H9 (cell line): ENCODE results near the gene VPS26B. TPM values are rescaled to one million over a fixed set of nuclear protein-coding genes. Genes with fewer than 3 reads are reported as not detected.

ENCODE experiments used
- DNase-seq: peaks from one replicate; pipeline ENCODE4 v3.0.0-alpha.2; 2017
- H2AFZ ChIP-seq: one replicate; pipeline ENCODE4 v1.6.1; 2013; ENCODE audit warnings: mild to moderate bottlenecking, low read length, control low read depth, moderate library complexity
- H2AK5ac ChIP-seq: 2 replicates; pipeline ENCODE4 v1.6.1; 2013; ENCODE audit warnings: low read length, control low read depth, mixed read lengths; ENCODE audit not compliant: insufficient read length
- H2BK120ac ChIP-seq: one replicate; pipeline ENCODE4 v1.6.1; 2013; ENCODE audit warnings: low read depth, mild to moderate bottlenecking, low read length, control low read depth, inconsistent platforms; ENCODE audit not compliant: poor library complexity, severe bottlenecking
- H2BK12ac ChIP-seq: 2 replicates; pipeline ENCODE4 v1.6.1; 2013; ENCODE audit warnings: low read length, control low read depth, mixed read lengths, low read depth; ENCODE audit not compliant: insufficient read length
- H2BK15ac ChIP-seq: 2 replicates; pipeline ENCODE4 v1.6.1; 2013; ENCODE audit warnings: low read depth, low read length, control low read depth
- H2BK20ac ChIP-seq: one replicate; pipeline ENCODE4 v1.6.1; 2013; ENCODE audit warnings: low read depth, mild to moderate bottlenecking, low read length, control low read depth, inconsistent platforms; ENCODE audit not compliant: poor library complexity, severe bottlenecking
- H2BK5ac ChIP-seq: 2 replicates; pipeline ENCODE4 v1.6.1; 2013; ENCODE audit warnings: low read length, control low read depth, mixed read lengths; ENCODE audit not compliant: insufficient read length
- H3K14ac ChIP-seq: 2 replicates; pipeline ENCODE4 v1.6.1; 2013; ENCODE audit warnings: low read length, control low read depth; ENCODE audit not compliant: insufficient read depth
- H3K18ac ChIP-seq: 2 replicates; pipeline ENCODE4 v1.6.1; 2013; ENCODE audit warnings: low read depth, mild to moderate bottlenecking, mixed read lengths, low read length, control low read depth; ENCODE audit not compliant: insufficient read length
- H3K23ac ChIP-seq: 2 replicates; pipeline ENCODE4 v1.6.1; 2013; ENCODE audit warnings: low read length, control low read depth, mixed read lengths, low read depth; ENCODE audit not compliant: insufficient read length
- H3K23me2 ChIP-seq: 2 replicates; pipeline ENCODE4 v1.6.1; 2013; ENCODE audit warnings: low read depth, mild to moderate bottlenecking, mixed read lengths, low read length, control low read depth; ENCODE audit not compliant: insufficient read length, poor library complexity, severe bottlenecking
- H3K27ac ChIP-seq: 2 replicates; pipeline ENCODE4 v1.5.1; 2013; ENCODE audit warnings: low read length, control low read depth, mixed read lengths, low read depth; ENCODE audit not compliant: insufficient read length
- H3K27me3 ChIP-seq: 2 replicates; pipeline ENCODE4 v1.6.1; 2013; ENCODE audit warnings: low read length, control low read depth, inconsistent platforms; ENCODE audit not compliant: insufficient read depth
- H3K4ac ChIP-seq: 2 replicates; pipeline ENCODE4 v1.6.1; 2013; ENCODE audit warnings: low read depth, mild to moderate bottlenecking, control low read depth, inconsistent platforms, low read length, moderate library complexity
- H3K4me1 ChIP-seq: 2 replicates; pipeline ENCODE4 v1.6.1; 2013; ENCODE audit warnings: low read length, control low read depth, inconsistent platforms; ENCODE audit not compliant: insufficient read depth
- H3K4me2 ChIP-seq: 2 replicates; pipeline ENCODE4 v1.6.1; 2013; ENCODE audit warnings: low read length, control low read depth, mixed read lengths; ENCODE audit not compliant: insufficient read length, insufficient read depth
- H3K56ac ChIP-seq: 2 replicates; pipeline ENCODE4 v1.6.1; 2013; ENCODE audit warnings: low read depth, mild to moderate bottlenecking, mixed read lengths, low read length, control low read depth; ENCODE audit not compliant: insufficient read length
- H3K79me1 ChIP-seq: 2 replicates; pipeline ENCODE4 v1.6.1; 2013; ENCODE audit warnings: low read depth, mild to moderate bottlenecking, moderate library complexity, low read length, control low read depth, inconsistent platforms; ENCODE audit not compliant: insufficient read depth, poor library complexity, severe bottlenecking
- H3K79me2 ChIP-seq: 2 replicates; pipeline ENCODE4 v1.6.1; 2013; ENCODE audit warnings: low read length, control low read depth, inconsistent platforms; ENCODE audit not compliant: insufficient read depth
- H3K9ac ChIP-seq: 2 replicates; pipeline ENCODE4 v1.6.1; 2013; ENCODE audit warnings: low read length, control low read depth, mixed read lengths; ENCODE audit not compliant: insufficient read length; ENCODE audit errors: extremely low read depth
- H3K9me3 ChIP-seq: one replicate; pipeline ENCODE4 v1.6.1; 2013; ENCODE audit warnings: low read depth, low read length, inconsistent platforms; ENCODE audit not compliant: control insufficient read depth
- H3T11ph ChIP-seq: one replicate; pipeline ENCODE4 v1.6.1; 2013; ENCODE audit warnings: mild to moderate bottlenecking, low read length, control low read depth, inconsistent platforms
- H4K20me1 ChIP-seq: one replicate; pipeline ENCODE4 v1.6.1; 2013; ENCODE audit not compliant: control insufficient read depth, insufficient read length, insufficient read depth
- H4K5ac ChIP-seq: 2 replicates; pipeline ENCODE4 v1.6.1; 2013; ENCODE audit warnings: low read depth, mild to moderate bottlenecking, mixed read lengths, low read length, control low read depth; ENCODE audit not compliant: insufficient read length
- H4K8ac ChIP-seq: replicated peaks from 2 replicates; pipeline ENCODE4 v1.6.1; 2013; ENCODE audit warnings: low read length, control low read depth, mixed read lengths, low read depth; ENCODE audit not compliant: insufficient read length
- H4K91ac ChIP-seq: 2 replicates; pipeline ENCODE4 v1.6.1; 2013; ENCODE audit warnings: low read depth, mild to moderate bottlenecking, moderate library complexity, mixed read lengths, low read length, control low read depth; ENCODE audit not compliant: insufficient read length
- H3K27ac Mint-ChIP-seq, 3 experiments: 2 replicates in 2 of 3; 3 replicates in 1 of 3; pipeline ENCODE4 v1.8.0; 2020 to 2021; ENCODE audit warnings: mixed read lengths in 3 of 3, mild to moderate bottlenecking in 1 of 3, moderate library complexity in 1 of 3
- H3K27me3 Mint-ChIP-seq: 2 replicates; pipeline ENCODE4 v1.8.0; 2021; ENCODE audit warnings: low read depth, mild to moderate bottlenecking, moderate library complexity, mixed read lengths
- H3K36me3 Mint-ChIP-seq, 3 experiments: 2 replicates in 2 of 3; 3 replicates in 1 of 3; pipeline ENCODE4 v1.8.0; 2020 to 2021; ENCODE audit warnings: low read depth in 3 of 3, mixed read lengths in 3 of 3; ENCODE audit not compliant: insufficient read depth in 1 of 3
- H3K4me1 Mint-ChIP-seq, 2 experiments: 2 replicates each; pipeline ENCODE4 v1.8.0; 2020; ENCODE audit warnings: mixed read lengths in 2 of 2
- H3K4me3 Mint-ChIP-seq, 2 experiments: 2 replicates in 1 of 2; 3 replicates in 1 of 2; pipeline ENCODE4 v1.8.0; 2020 to 2021; ENCODE audit warnings: mild to moderate bottlenecking in 2 of 2, mixed read lengths in 2 of 2, moderate library complexity in 1 of 2
- H3K9me3 Mint-ChIP-seq, 2 experiments: 2 replicates in 1 of 2; 3 replicates in 1 of 2; pipeline ENCODE4 v1.8.0; 2020; ENCODE audit warnings: mild to moderate bottlenecking in 2 of 2, mixed read lengths in 2 of 2, moderate library complexity in 1 of 2
- CTCF ChIP-seq: fragments of 200-600 bp; sonication (generic); conservative IDR thresholded peaks from 3 replicates; pipeline ENCODE4 v1.8.0; 2021; ENCODE audit warnings: antibody characterized with exemption, mild to moderate bottlenecking
- WGBS: extraction: QIAGEN DNeasy Blood & Tissue Kit; methylation state at CpG from one replicate; pipeline ENCODE4 v1.1.7; 2013; ENCODE audit warnings: missing lambda C conversion rate, low lambda C conversion rate, mixed read lengths; ENCODE audit not compliant: insufficient read length; ENCODE audit errors: extremely low coverage; 5-methylcytosine and 5-hydroxymethylcytosine counted together
- total RNA-seq: library from RNA; stranded (reverse); gene quantifications from 2 replicates; pipeline ENCODE4 v1.2.1, GENCODE V29; 2021

VPS26B gene
- total RNA-seq, 1 experiment from 2014 or later = 27.5 TPM

GRCh38 chr11:134240592-134240991 lies 16.1 kb downstream of the VPS26B start:
- Histone ChIP-seq H2BK20ac (no peak overlapping the region), H4K91ac (no peak overlapping the region), H3K9ac (no peak overlapping the region), H3K18ac (no peak overlapping the region), H2BK120ac (no peak overlapping the region), H2AK5ac (no peak overlapping the region), H3K4me2 (no peak overlapping the region), H3K79me1 (no peaks in the 10 kb centered on the region), H4K20me1 (no peaks in the 10 kb centered on the region), H3K9me3 (no peaks in the 10 kb centered on the region), H3K23ac (no peak overlapping the region), H3K79me2 (no peaks in the 10 kb centered on the region), H3K14ac (no peak overlapping the region), H2BK5ac (no peak overlapping the region), H2AFZ (no peak overlapping the region), H2BK12ac (no peak overlapping the region), H3T11ph (no peak overlapping the region), H3K23me2 (no peaks in the 10 kb centered on the region), H3K27ac (no peak overlapping the region), H3K4ac (no peak overlapping the region), H4K5ac (no peak overlapping the region), H3K27me3 (no peaks in the 10 kb centered on the region), H2BK15ac (no peak overlapping the region), H3K56ac (no peak overlapping the region), H3K4me1 (no peaks in the 10 kb centered on the region), H4K8ac (no peak overlapping the region)
- H3K9me3 Mint-ChIP-seq = no peaks in the 10 kb centered on the region
- peaks cover 2 to 8% of the 10 kb centered on the region in 2 experiments; a peak in 3 of 4 replicates for H3K4me1 Mint-ChIP-seq
- H3K36me3 Mint-ChIP-seq = peaks cover 8 to 41% (median 17%) of the 10 kb centered on the region in 3 experiments; a peak in 6 of 7 replicates
- H3K4me3 Mint-ChIP-seq = no peak overlapping the region
- no peak for DNase-seq
- WGBS = no CpG with 5 or more reads among the region's 6 CpGs
- H3K27me3 Mint-ChIP-seq = no peaks in the 10 kb centered on the region
- no peak overlapping the region for H3K27ac Mint-ChIP-seq
- TF ChIP-seq CTCF = no peak
